HEK293 (cell line): ENCODE results near the gene EIF3F.
A peak's percentile ranks its signal among the peaks of the same experiment; 100 is the strongest.

Experiments used
- CTCF ChIA-PET: fragments of 350-600 bp; formaldehyde crosslinking; extraction: SDS; loops from one replicate; lab custom pipeline; 2021; ENCODE audit warnings: antibody characterized with exemption; lab: Yijun Ruan, JAX
- POLR2A ChIA-PET: fragments of 300-600 bp; formaldehyde crosslinking; extraction: SDS; loops from one replicate; lab custom pipeline; 2020; ENCODE audit warnings: antibody characterized with exemption, inconsistent platforms; lab: Yijun Ruan, JAX
- H3K27ac ChIP-seq: fragments of 200-500 bp; sonication (Bioruptor generic); 2 replicates; pipeline ENCODE4 v1.5.1; 2014; ENCODE audit warnings: low read depth, low read length, control low read depth, inconsistent platforms; ENCODE audit errors: extremely low read depth
- H3K36me3 ChIP-seq, 2 experiments: fragments of 200-500 bp in 1 of 2; sonication (Bioruptor generic) in 1 of 2; 1 replicate in 1 of 2; 2 replicates in 1 of 2; pipeline ENCODE4 v1.5.1; 2014 to 2017; ENCODE audit warnings: inconsistent platforms in 2 of 2, low read length in 2 of 2; ENCODE audit not compliant: control insufficient read depth in 2 of 2, insufficient read depth in 1 of 2
- H3K4me1 ChIP-seq: fragments of 200-500 bp; sonication (Bioruptor generic); 2 replicates; pipeline ENCODE4 v1.5.1; 2014; ENCODE audit warnings: mild to moderate bottlenecking, low read length, inconsistent platforms; ENCODE audit not compliant: control insufficient read depth, insufficient read depth
- H3K4me3 ChIP-seq: 2 replicates; pipeline ENCODE4 v1.5.1; 2011; ENCODE audit warnings: low read depth, mild to moderate bottlenecking, control low read depth, low read length, moderate library complexity
- H3K9me3 ChIP-seq: fragments of 200-500 bp; sonication (Bioruptor generic); 2 replicates; pipeline ENCODE4 v1.5.1; 2014; ENCODE audit warnings: low read depth, low read length, inconsistent platforms; ENCODE audit not compliant: control insufficient read depth, insufficient read depth
- BCL11B ChIP-seq: fragments of 450-650 bp; formaldehyde crosslinking; IDR thresholded peaks from 2 replicates; pipeline ENCODE4 v1.5.1; 2016; ENCODE audit warnings: low read depth, missing biosample characterization, missing genetic modification characterization
- KLF16 ChIP-seq: fragments of 450-650 bp; formaldehyde crosslinking; IDR thresholded peaks from 2 replicates; pipeline ENCODE4 v1.5.1; 2017; ENCODE audit warnings: missing biosample characterization, missing genetic modification characterization
- OSR2 ChIP-seq: fragments of 450-650 bp; formaldehyde crosslinking; IDR thresholded peaks from 2 replicates; pipeline ENCODE4 v1.5.1; 2016; ENCODE audit warnings: missing biosample characterization, missing genetic modification characterization
- OVOL3 ChIP-seq: fragments of 450-650 bp; formaldehyde crosslinking; IDR thresholded peaks from 2 replicates; pipeline ENCODE4 v1.5.1; 2016; ENCODE audit warnings: missing biosample characterization, missing genetic modification characterization
- PRDM10 ChIP-seq: fragments of 450-650 bp; formaldehyde crosslinking; IDR thresholded peaks from 2 replicates; pipeline ENCODE4 v1.5.1; 2016; ENCODE audit warnings: missing biosample characterization, missing genetic modification characterization
- SP3 ChIP-seq: fragments of 450-650 bp; formaldehyde crosslinking; IDR thresholded peaks from 2 replicates; pipeline ENCODE4 v1.5.1; 2016; ENCODE audit warnings: missing biosample characterization, missing genetic modification characterization
- ZBTB8A ChIP-seq: fragments of 450-650 bp; formaldehyde crosslinking; IDR thresholded peaks from 2 replicates; pipeline ENCODE4 v1.5.1; 2016; ENCODE audit warnings: missing biosample characterization, missing genetic modification characterization
- ZNF112 ChIP-seq: fragments of 450-650 bp; formaldehyde crosslinking; IDR thresholded peaks from 2 replicates; pipeline ENCODE4 v1.5.0; 2017; ENCODE audit warnings: missing biosample characterization, missing genetic modification characterization
- ZNF114 ChIP-seq: fragments of 450-650 bp; formaldehyde crosslinking; IDR thresholded peaks from 2 replicates; pipeline ENCODE4 v1.5.0; 2017; ENCODE audit warnings: missing biosample characterization, missing genetic modification characterization
- ZNF121 ChIP-seq: fragments of 450-650 bp; formaldehyde crosslinking; IDR thresholded peaks from 2 replicates; pipeline ENCODE4 v1.5.1; 2016; ENCODE audit warnings: missing biosample characterization, missing genetic modification characterization
- ZNF132 ChIP-seq: fragments of 450-650 bp; formaldehyde crosslinking; IDR thresholded peaks from 2 replicates; pipeline ENCODE4 v1.5.1; 2017; ENCODE audit warnings: missing biosample characterization, missing genetic modification characterization, borderline replicate concordance
- ZNF175 ChIP-seq: fragments of 450-650 bp; formaldehyde crosslinking; IDR thresholded peaks from 2 replicates; pipeline ENCODE4 v1.5.1; 2016; ENCODE audit warnings: missing biosample characterization, missing genetic modification characterization
- ZNF239 ChIP-seq: fragments of 450-650 bp; formaldehyde crosslinking; IDR thresholded peaks from 2 replicates; pipeline ENCODE4 v1.5.1; 2016; ENCODE audit warnings: missing biosample characterization, missing genetic modification characterization
- ZNF248 ChIP-seq: fragments of 450-650 bp; formaldehyde crosslinking; IDR thresholded peaks from 2 replicates; pipeline ENCODE4 v1.5.1; 2017; ENCODE audit warnings: missing biosample characterization, missing genetic modification characterization
- ZNF280C ChIP-seq: fragments of 450-650 bp; formaldehyde crosslinking; IDR thresholded peaks from 2 replicates; pipeline ENCODE4 v1.5.1; 2016; ENCODE audit warnings: missing biosample characterization, missing genetic modification characterization
- ZNF623 ChIP-seq: fragments of 450-650 bp; formaldehyde crosslinking; IDR thresholded peaks from 2 replicates; pipeline ENCODE4 v1.5.1; 2016; ENCODE audit warnings: missing biosample characterization, missing genetic modification characterization
- ZNF639 ChIP-seq: fragments of 450-650 bp; formaldehyde crosslinking; IDR thresholded peaks from 2 replicates; pipeline ENCODE4 v1.5.1; 2016; ENCODE audit warnings: missing biosample characterization, missing genetic modification characterization
- ZSCAN30 ChIP-seq: fragments of 450-650 bp; IDR thresholded peaks from 2 replicates; pipeline ENCODE4 v1.5.1; 2018; ENCODE audit warnings: missing biosample characterization, mild to moderate bottlenecking, missing genetic modification characterization, moderate library complexity

The EIF3F gene

GRCh38 chr11:8023831-8024555, 36.9 kb downstream of the EIF3F start:
- Histone ChIP-seq H3K4me1 (no peaks in the 10 kb centered on the region), H3K27ac (no peak overlapping the region), H3K4me3 (no peak overlapping the region), H3K36me3 (no peaks in the 10 kb centered on the region), H3K9me3 (no peaks in the 10 kb centered on the region)
- CTCF ChIA-PET = interaction anchor here (1.5 to 4.2 kb wide), 4 partner anchors 10 to 75 kb away, joined by 5 to 38 read pairs (median 18); no protein-coding TSS in a partner anchor
- no peak for TF ChIP-seq ZNF114 (tag by site-specific recombination)
- no peak for TF ChIP-seq ZNF639
- no peak for TF ChIP-seq PRDM10 (tag by site-specific recombination)
- TF ChIP-seq ZNF280C (tag by site-specific recombination) = no peak
- TF ChIP-seq SP3 (tag by site-specific recombination) = no peak
- no peak for TF ChIP-seq ZNF112 (tag by site-specific recombination)
- TF ChIP-seq ZNF121 (tag by site-specific recombination) = no peak
- TF ChIP-seq ZBTB8A (tag by site-specific recombination) = no peak
- no peak for TF ChIP-seq ZNF623 (tag by site-specific recombination)
- TF ChIP-seq ZNF248 = no peak
- no peak for TF ChIP-seq OVOL3 (tag by site-specific recombination)
- no peak for TF ChIP-seq ZNF132 (tag by site-specific recombination)
- POLR2A ChIA-PET = no interaction called here

- Histone ChIP-seq H3K4me1 (no peaks in the 10 kb centered on the region), H3K27ac (no peak overlapping the region), H3K9me3 (no peaks in the 10 kb centered on the region), H3K4me3 (no peak overlapping the region), H3K36me3 (no peaks in the 10 kb centered on the region)
- TF ChIP-seq ZNF239 (no peak), BCL11B (no peak), ZNF112 (tag by site-specific recombination) (no peak), ZSCAN30 (tag by site-specific recombination) (no peak), KLF16 (tag by site-specific recombination) (no peak), OSR2 (tag by site-specific recombination) (no peak), ZNF175 (tag by site-specific recombination) (no peak), ZNF623 (tag by site-specific recombination) (peak; percentile 67)
- CTCF ChIA-PET = interaction anchor here (0.8 kb wide), 1 partner anchor 38 kb away, joined by 3 read pairs; the partner anchor contains the start of gene EIF3F
- POLR2A ChIA-PET = no interaction called here
Measured at GRCh38 chr11:8025123-8025522, 38.0 kb downstream of the EIF3F start.
